Germinal center (tissue), 1 donor: ENCODE results near the gene MOB1B.

Experiments used
- DNase-seq: peaks from one replicate; pipeline ENCODE4 v3.0.0; 2012; ENCODE audit warnings: mixed read lengths, low spot score

Gene MOB1B

GRCh38 chr4:70914631-70915030 lies 12.5 kb downstream of the MOB1B start:
- DNase-seq, result no peak

GRCh38 chr4:70915036-70915815 lies 13.1 kb downstream of the MOB1B start:
- no peak for DNase-seq

- DNase-seq, result no peak
Measured at GRCh38 chr4:70915874-70916559, 13.8 kb downstream of the MOB1B start.

GRCh38 chr4:70920592-70920991 lies 18.4 kb downstream of the MOB1B start:
- DNase-seq, result no peak

DNA sequence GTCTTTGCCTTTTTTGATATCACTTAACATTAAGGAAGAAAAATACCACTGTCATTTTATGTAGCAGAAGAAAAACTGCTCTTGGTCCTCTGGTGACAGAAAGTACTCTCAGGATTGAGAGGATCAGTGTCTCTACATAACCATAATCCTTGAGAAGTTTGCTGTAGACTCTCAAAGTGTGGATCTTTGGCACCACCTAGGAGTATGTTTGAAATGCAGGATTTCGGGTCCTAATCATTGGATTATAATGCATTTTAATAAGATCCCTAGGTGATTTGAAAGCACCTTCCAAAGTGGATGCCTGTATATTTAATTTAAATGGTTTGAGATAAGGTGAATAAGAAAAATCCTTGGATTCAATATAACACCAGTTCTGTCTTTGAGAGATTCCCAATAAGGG lies 23.2 kb downstream of the MOB1B start:
- no peak for DNase-seq

DNA sequence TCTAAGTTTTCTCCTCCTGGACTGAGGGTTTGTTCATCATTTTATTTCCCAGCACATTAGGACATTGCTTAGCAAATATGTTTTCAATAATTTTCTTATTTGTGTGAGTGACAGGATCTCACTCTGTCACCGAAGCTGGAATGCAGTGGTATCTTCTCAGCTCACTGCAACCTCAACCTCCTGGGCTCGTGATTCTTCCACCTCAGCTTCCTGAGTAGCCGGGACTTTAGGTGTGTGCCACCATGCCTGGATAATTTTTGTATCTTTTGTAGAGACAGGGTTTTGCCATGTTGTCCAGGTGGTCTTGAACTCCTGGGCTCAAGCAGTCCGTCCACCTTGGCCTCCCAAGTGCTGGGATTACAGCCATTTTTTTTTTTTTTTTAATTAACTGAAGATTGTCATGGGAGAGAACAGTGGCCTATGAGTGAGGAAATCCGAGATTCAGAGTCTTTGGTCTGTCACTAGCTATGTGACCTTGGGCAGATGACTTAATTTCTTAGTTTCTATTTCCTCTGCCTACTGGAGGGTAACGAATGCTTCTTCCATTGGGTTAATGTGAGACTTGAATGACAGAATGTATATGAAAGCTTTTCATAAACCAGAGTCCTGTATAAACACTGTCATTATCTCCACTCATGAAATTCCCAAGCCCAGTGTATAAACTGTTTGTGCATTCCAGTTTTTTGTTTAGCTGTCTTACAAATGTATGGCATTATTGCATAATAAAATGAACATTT lies 23.9 kb downstream of the MOB1B start:
- peak; percentile 25 for DNase-seq

- DNase-seq, result peak; percentile 64
Measured at GRCh38 chr4:70927502-70928137, 25.5 kb downstream of the MOB1B start.

- peak; percentile 20 for DNase-seq
Measured at GRCh38 chr4:70930530-70931256, 28.5 kb downstream of the MOB1B start.

GRCh38 chr4:70931347-70931746 lies 29.2 kb downstream of the MOB1B start:
- no peak for DNase-seq

- no peak for DNase-seq
Measured at GRCh38 chr4:70932984-70933383, 30.8 kb downstream of the MOB1B start.

GRCh38 chr4:70935038-70935695 lies 33.0 kb downstream of the MOB1B start:
- DNase-seq, result no peak

DNA sequence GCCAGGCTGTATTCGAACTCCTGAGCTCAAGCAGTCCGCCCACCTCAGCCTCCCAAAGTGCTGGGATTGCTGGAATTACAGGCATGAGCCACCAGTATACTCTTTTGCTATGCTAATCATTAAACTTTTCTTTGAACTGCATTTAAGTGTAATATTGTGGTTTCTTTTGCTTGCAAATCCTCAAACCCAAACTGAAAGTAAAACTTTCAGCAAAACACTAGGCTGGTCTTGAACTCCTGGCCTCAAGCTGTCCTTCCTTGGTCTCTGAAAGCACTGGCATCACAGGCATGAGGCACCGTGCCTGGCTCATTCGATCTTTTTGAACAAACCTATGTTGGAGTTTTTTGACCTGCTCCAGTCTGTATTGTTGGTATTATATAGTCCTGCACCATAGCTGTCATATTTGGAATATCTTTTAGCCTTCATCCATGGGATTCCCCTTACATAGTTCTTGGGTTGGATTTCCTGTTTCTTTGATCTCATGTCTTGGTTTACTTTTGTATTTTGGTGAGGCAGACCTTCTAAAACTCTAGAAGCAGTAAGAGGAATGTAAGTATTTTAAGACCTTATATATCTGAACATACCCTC lies 34.1 kb downstream of the MOB1B start:
- DNase-seq, result no peak

GRCh38 chr4:70938086-70938485 lies 35.9 kb downstream of the MOB1B start:
- DNase-seq, result no peak

DNA sequence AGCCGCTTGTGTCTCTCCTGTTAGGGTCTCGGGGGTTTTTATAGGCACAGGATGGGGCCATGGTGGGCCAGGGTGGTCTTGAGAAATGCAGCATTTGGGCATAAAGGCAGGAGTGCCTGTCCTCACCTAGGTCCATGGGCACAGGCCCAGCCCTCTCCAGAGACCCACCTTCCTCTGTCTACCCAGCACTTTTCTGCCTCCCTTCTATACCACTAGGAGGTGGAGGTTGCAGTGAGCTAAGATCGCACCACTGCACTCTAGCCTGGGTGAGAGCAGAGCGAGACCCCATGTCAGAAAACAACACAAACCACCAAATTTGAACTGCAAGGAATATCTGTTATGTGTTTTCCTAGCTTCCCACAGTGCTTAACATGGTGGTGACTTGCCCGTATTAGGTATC lies 38.0 kb downstream of the MOB1B start:
- DNase-seq, result no peak

- peak; percentile 43 for DNase-seq
Measured at GRCh38 chr4:70943114-70943513, 40.9 kb downstream of the MOB1B start.

DNA sequence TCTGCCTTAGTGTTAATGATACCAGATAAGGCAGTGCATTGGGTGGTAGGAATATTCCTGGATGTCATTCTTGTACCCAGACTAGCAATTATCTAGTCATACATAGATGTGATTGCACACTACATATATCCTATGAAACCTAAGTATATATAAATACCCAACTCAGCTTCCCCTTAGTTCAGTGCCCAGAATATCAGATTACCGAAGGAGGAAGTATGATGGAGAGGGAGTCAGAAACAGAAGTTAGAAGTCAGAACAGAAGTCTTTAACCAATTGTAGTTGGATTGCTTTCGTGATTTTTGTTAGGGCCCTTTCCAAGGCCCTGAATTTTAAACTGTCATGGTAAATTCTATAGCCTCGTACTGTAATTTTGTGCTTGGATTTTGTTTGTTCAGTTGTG lies 42.9 kb downstream of the MOB1B start:
- DNase-seq, result no peak

GRCh38 chr4:70945452-70946055 lies 43.4 kb downstream of the MOB1B start:
- no peak for DNase-seq

DNA sequence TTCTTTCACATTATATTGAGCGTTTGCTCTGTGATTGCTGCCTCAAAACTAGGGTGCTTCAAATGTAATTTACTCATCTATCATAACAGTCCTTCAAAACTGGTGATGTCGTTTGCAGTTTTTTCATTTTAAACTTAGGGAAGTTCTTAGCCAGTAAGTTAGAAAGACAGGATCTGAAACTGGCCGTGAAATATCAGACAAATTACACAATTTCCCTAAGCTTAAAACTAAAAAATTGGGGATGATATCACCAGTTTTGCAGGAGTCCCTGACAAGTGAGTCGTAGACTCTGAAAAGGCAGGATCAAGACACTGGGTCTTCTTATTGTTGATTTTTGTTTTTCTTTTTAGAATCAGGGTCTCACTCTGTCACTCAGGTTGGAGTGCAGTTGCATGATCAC lies 44.8 kb downstream of the MOB1B start:
- DNase-seq, result no peak

- no peak for DNase-seq
Measured at GRCh38 chr4:70948665-70949260, 46.6 kb downstream of the MOB1B start.

DNA sequence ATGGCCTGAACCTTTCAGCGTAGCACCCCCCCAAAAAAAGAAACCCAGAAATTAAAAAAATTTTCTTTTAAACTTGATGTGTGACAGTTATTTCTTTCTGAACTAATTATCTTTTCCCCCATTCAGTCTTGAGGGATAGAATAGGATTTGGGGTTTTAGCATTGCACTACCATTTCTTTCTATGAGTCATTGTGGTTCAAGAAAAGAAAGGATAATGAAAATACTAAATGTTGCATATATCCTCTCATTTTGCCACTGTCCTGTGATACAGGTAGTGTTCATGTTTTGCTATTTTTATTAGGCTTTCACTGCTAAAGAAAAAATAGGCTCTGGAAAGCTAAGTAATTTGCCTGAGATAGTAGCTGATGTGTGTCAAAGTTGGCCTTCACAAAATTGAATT lies 51.9 kb downstream of the MOB1B start:
- DNase-seq, result no peak
